GM20431 (cell line): ENCODE results near the gene MARCHF9.

Experiments
- in situ Hi-C: fragments of 300-500 bp; cut with MseI, MboI; formaldehyde crosslinking; loops from one replicate; pipeline ENCODE4 v1.15.0; 2020; ENCODE audit warnings: low sequenced_read_pairs; ENCODE audit not compliant: unreplicated experiment

The MARCHF9 gene

DNA sequence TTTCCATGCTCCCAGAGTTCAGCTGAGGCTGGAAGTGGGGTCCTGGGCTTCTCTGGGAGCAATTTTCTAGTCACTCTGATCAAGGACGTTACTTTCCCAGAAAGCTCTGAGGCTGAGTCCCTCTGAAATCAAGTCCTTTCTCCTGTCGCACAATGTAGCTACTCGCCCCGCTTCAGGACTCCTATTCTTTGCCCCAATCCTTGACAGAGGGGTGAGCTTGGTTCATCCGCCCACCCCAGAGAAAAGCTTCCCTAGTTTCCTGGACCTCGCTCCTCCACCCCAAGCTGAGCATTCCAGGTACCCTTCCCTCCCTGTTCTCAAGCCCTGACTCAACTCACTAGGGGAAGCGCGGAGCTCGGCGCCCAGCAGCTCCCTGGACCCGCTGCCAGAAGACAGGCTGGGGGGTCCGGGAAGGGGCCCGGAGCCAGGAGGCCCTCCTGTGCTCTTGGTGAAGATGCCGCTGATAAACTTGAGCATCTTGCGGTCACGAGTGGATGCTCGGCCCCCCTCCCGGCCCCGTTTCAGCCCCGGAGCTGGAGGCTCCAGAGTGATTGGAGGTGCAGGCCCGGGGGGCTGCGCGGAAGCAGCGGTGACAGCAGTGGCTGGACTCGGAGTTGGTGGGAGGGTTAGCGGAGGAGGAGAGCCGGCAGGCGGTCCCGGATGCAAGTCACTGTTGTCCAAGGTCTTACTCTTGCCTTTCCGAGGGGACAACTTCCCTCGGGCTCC lies 18.0 kb upstream of the MARCHF9 start:
- in situ Hi-C loops: no loop called here

DNA sequence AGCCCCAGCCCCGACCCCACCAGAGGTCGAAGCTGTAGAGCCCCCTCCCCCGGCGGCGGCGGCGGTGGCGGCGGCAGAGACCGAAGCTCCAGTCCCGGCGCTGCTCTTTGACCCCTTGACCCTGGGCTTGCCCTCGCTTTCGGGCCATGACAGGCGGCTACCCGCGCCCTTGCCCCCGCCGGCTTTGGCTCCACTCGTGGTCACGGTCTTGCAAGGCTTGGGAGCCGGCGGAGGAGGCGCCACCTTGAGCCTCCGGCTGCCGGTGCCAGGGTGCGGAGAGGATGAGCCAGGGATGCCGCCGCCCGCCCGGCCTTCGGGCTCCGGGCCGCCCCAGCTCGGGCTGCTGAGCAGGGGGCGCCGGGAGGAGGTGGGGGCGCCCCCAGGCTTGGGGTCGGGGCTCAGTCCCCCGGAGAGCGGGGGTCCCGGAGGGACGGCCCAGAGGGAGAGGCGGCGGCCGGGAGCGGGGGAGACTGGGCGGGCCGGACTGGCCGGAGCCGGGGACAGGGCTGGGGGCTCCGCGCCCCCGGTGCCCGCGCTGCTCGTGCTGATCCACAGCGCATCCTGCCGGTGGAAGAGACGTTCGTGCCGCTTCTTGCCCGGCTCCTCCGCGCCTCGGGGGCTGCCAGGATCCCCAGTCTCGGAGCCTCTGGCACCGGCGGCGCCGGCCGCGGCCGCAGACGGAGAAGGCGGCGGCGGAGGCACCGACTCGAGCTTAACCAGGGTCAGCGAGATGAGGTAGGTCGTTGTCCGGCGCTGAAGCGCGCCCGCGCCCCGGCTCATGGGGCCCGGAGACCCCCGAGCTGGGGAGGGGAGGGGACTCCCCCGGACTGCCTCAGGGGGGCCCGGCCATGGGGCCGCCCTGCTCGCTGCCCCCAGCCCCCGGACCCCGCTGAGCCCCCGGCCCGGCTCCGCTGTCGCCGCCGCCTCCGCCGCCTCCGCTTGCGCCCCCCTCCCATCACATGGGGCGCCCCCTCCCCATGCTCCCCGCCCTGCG lies 17.1 kb upstream of the MARCHF9 start:
- in situ Hi-C loops: no loop called here

- in situ Hi-C loops: no loop called here
Observed at GRCh38 chr12:57738661-57739237, 16.2 kb upstream of the MARCHF9 start, which contains the start of gene AGAP2. TSS of gene AGAP2 (minus strand) at chr12:57738742. CDS start at chr12:57738246, 496 bp downstream.

GRCh38 chr12:57739387-57739786 lies 15.5 kb upstream of the MARCHF9 start:
- in situ Hi-C loops: no loop called here

DNA sequence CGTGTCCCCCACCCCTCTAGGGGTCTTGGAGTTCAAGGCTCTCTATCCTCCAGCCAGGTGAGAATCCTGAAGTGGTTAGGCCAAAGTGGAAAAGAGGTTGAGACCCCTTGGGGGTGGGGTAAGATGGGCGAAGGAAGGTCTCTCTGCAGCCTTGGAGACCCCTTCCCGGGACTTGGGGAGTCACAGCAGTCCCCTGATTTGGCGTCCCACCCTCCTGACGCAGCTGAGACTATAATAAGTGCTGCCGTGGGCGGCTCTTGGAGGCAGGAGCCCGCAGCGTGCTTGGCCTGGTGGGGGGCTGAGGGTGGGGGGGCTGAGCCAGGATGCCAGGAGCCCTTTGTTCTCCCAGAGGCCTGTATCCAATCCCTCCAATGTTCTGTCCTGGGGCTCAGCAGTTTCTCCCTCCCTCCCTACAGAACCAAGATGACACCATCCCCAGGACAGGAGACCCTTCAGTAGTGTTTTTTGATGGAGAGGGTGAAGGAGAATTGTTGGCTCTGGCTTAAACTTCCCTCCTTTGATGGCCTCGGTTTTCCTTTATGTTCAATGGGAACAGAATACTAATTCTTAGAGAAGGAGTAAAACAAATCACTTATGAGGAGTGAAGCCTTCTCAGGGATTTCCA lies 14.9 kb upstream of the MARCHF9 start:
- in situ Hi-C loops: no loop called here

DNA sequence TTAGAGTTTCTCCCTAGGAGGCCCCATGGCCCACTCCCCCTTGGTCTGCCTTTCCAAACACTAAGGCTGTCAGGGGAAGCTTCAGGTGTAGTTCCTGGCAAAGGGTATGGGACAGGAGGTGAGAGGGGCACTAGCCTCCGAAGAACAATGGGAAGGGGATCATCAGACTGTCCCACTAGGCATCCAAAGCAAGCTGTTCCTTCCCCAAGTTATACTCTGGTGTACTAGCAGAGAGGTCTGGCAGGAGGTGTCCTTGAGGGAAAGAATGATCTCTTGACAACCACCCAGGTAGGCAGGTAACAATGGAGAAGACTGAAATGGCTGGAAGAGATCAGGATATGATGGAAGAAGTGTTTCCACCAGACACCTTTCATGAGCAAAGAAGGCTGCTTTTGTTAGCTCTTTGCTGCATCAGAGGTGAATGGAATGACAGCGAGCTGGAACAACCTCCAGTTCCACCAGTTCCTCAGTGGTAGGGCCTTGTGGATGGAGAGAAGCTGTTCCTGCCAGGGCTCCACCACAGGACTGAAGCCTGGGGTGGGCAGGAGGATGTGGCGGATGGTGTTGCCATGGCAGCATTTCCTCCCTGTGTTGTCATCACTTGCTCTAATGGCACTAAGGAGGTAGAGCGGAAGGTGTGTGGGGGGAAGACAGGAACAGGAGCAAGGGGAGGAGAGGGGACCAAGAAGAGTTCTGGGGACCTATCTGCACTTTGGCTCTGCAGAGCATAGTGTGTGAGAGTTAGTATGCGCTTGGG lies 14.1 kb upstream of the MARCHF9 start:
- in situ Hi-C loops: no loop called here

- in situ Hi-C loops: no loop called here
Observed at GRCh38 chr12:57741413-57741789, 13.5 kb upstream of the MARCHF9 start.

GRCh38 chr12:57741844-57742738 lies 12.8 kb upstream of the MARCHF9 start:
- in situ Hi-C loops: no loop called here

DNA sequence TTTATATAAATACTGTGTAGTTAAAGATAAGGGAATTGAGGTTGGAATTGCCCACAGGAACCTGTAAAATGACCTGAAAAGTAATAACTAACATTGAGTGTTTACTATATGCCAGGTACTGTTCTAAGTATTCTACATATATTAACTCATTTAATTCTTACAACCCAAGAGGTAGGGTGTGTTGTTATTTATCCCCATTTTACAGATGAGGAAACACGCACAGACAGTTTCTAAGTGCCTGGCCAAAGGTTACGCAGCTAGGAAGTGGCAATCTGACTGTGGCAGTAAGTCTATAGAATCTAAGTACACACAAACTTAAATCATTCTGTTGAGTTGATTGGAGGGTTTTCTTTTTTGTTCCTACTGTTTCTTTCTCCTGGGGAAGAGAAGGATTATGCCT lies 11.1 kb upstream of the MARCHF9 start:
- in situ Hi-C loops: no loop called here

DNA sequence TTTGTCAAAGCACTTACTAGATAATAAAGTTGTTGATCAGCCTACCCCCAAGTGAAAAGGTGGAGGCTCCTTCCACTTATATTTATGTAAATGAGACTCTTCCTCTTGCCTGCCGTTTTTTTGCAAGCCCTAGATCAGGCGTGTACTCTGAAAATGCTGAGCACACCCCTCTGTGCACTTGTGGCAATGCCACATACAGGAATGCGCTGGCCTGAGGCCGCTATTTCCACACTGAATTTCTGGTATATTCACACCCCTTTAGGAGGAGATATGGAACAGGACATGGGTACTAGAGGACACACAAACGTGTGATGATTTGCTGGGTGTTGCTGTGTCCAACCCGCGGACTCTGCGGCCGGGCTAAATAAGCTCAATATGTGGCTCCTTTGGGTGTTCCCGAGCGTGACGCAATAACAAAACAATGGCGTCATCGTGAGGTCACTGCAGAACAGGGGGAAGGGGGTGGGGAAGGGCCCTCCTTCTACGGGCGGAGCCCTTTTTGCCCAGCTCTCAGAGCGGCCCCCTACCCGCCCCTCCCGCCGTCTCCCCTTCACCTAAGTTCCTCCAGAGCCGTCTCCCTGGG lies 10.6 kb upstream of the MARCHF9 start:
- in situ Hi-C loops: no loop called here

- in situ Hi-C loops: no loop called here
Observed at GRCh38 chr12:57744777-57745484, 10.0 kb upstream of the MARCHF9 start, which contains the start of gene TSPAN31. TSS of gene TSPAN31 (plus strand) at chr12:57745039. CDS start at chr12:57745155, 116 bp downstream.

- in situ Hi-C loops: no loop called here
Observed at GRCh38 chr12:57745485-57745881, 9.4 kb upstream of the MARCHF9 start.

GRCh38 chr12:57746025-57746424 lies 8.9 kb upstream of the MARCHF9 start:
- in situ Hi-C loops: no loop called here

- in situ Hi-C loops: no loop called here
Observed at GRCh38 chr12:57749061-57749460, 5.8 kb upstream of the MARCHF9 start.

GRCh38 chr12:57750561-57751431 lies 4.1 kb upstream of the MARCHF9 start:
- in situ Hi-C loops: no loop called here

GRCh38 chr12:57751432-57751787 lies 3.5 kb upstream of the MARCHF9 start:
- in situ Hi-C loops: no loop called here
